Measurements from ENCODE around the gene IFITM1.
"Not testable (repeated sequence)": the region's sequence is repeated elsewhere in the genome, so short reads cannot be mapped to it uniquely, and the experiment has no call there.

Gene IFITM1

DNA sequence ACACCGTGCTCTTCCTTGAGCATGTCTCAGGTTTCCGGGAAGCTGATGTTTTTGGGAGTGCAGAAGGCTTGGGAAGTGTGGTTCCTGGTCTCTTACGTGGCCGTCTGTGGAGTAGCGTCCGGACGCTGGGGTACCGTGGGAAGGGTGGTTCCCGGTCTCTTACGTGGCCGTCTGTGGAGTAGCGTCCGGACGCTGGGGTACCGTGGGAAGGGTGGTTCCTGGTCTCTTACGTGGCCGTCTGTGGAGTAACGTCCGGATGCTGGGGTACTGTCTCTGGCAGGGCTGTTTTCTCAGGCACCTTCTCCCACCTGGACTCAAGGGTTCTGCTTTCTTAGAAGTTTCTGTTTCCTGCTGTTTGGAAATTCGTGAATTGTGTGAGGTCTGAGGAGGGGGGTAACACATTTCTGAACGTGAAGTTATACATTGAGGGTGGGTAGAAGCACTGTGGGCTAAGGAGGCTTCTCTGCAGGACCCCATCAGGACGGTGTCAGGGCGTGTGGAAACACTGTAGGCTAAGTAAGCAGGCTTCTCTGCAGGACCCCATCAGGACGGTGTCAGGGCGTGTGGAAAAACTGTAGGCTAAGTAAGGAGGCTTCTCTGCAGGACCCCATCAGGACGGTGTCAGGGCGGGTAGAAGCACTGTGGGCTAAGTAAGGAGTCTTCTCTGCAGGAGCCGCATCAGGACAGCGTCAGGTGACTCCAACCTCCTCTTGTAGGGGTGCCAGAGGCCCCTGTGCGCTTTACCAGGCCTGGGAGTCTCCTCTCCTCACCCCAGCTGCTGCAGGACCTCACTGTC is 12.2 kb downstream of the IFITM1 start:
- Mint-ChIP-seq H3K9me3 (no peaks in the 10 kb centered on the region), H3K4me3 (peak overlapping the region in 2 of 3 experiments; percentile 21 to 53), H3K27me3 (ENCODE audit: low read depth) (no peaks in the 10 kb centered on the region), H3K27ac (peak overlapping the region; percentile 96 to 98 (median 97)), H3K4me1 (peaks cover 48% of the 10 kb centered on the region), H3K36me3 (ENCODE audit: low read depth) (no peaks in the 10 kb centered on the region)
- TF ChIP-seq, protein P1, sequence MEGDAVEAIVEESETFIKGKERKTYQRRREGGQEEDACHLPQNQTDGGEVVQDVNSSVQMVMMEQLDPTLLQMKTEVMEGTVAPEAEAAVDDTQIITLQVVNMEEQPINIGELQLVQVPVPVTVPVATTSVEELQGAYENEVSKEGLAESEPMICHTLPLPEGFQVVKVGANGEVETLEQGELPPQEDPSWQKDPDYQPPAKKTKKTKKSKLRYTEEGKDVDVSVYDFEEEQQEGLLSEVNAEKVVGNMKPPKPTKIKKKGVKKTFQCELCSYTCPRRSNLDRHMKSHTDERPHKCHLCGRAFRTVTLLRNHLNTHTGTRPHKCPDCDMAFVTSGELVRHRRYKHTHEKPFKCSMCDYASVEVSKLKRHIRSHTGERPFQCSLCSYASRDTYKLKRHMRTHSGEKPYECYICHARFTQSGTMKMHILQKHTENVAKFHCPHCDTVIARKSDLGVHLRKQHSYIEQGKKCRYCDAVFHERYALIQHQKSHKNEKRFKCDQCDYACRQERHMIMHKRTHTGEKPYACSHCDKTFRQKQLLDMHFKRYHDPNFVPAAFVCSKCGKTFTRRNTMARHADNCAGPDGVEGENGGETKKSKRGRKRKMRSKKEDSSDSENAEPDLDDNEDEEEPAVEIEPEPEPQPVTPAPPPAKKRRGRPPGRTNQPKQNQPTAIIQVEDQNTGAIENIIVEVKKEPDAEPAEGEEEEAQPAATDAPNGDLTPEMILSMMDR (IDR thresholded peaks at IDR 0.05; ENCODE audit: unreplicated experiment in 3 of 3): no peak

DNA sequence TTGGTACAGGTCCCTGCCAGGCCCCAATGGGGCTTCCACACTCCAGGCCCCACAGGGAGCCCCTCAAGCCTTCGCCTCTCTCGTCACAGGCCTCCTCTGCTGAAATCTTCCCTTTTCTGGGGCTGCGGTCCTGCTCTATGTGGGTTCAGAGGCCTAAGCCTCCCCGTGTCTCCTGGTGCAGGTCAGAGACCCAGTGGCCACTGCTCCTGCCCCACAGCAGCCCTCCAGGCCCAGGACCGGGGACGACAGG is 12.7 kb downstream of the IFITM1 start:
- Mint-ChIP-seq H3K4me3 (peak overlapping the region in 1 of 3 experiments; percentile 43), H3K36me3 (ENCODE audit: low read depth) (no peaks in the 10 kb centered on the region), H3K9me3 (no peaks in the 10 kb centered on the region), H3K27ac (peak overlapping the region; percentile 96 to 98 (median 97)), H3K4me1 (peaks cover 52% of the 10 kb centered on the region), H3K27me3 (ENCODE audit: low read depth) (no peaks in the 10 kb centered on the region)
- TF ChIP-seq, protein P1 (IDR thresholded peaks at IDR 0.05; ENCODE audit: unreplicated experiment in 3 of 3): no peak

GRCh38 chr11:326842-327580 is 13.2 kb downstream of the IFITM1 start:
- H3K27me3 Mint-ChIP-seq (ENCODE audit: low read depth): no peaks in the 10 kb centered on the region

DNA sequence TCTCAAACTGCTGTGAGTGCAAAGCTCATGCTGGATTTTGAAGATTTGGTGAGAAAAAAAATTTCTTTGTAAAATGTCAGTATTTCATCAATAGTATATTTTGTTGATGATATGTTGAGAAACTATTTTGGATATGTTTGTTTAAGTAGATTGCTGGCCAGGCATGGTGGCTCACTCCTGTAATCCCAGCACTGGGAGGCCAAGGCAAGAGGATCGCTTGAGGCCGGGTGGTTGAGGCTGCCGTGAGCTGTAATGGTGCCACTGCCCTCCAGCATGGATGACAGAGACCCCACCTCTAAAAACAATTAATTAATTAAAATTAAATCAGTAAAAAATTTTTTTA is 13.7 kb downstream of the IFITM1 start:
- Mint-ChIP-seq H3K36me3 (ENCODE audit: low read depth) (no peaks in the 10 kb centered on the region), H3K27ac (peak overlapping the region; percentile 96 to 98 (median 97)), H3K4me1 (peaks cover 52% of the 10 kb centered on the region), H3K9me3 (no peaks in the 10 kb centered on the region), H3K27me3 (ENCODE audit: low read depth) (no peaks in the 10 kb centered on the region), H3K4me3 (peak overlapping the region in 2 of 3 experiments; percentile 36 to 47)
- TF ChIP-seq, protein P1 (IDR thresholded peaks at IDR 0.05; ENCODE audit: unreplicated experiment in 3 of 3): no peak

More at GRCh38 chr11:326842-327580, 13.2 kb downstream of the IFITM1 start:
- Mint-ChIP-seq H3K4me1 (peaks cover 52% of the 10 kb centered on the region), H3K9me3 (no peaks in the 10 kb centered on the region), H3K36me3 (ENCODE audit: low read depth) (no peaks in the 10 kb centered on the region), H3K4me3 (peak overlapping the region; percentile 36 to 47 (median 43)), H3K27ac (peak overlapping the region; percentile 96 to 98 (median 97))
- TF ChIP-seq, protein P1 (IDR thresholded peaks at IDR 0.05; ENCODE audit: unreplicated experiment in 3 of 3): no peak

GRCh38 chr11:328012-328411 is 14.2 kb downstream of the IFITM1 start:
- Mint-ChIP-seq H3K27ac (peak overlapping the region; percentile 33 to 97 (median 82)), H3K9me3 (no peaks in the 10 kb centered on the region), H3K27me3 (ENCODE audit: low read depth) (no peaks in the 10 kb centered on the region), H3K36me3 (ENCODE audit: low read depth) (no peaks in the 10 kb centered on the region), H3K4me3 (no peak overlapping the region), H3K4me1 (peaks cover 52% of the 10 kb centered on the region)
- TF ChIP-seq, protein P1 (IDR thresholded peaks at IDR 0.05; ENCODE audit: unreplicated experiment in 3 of 3): no peak

- peaks cover 54% of the 10 kb centered on the region for H3K4me1 Mint-ChIP-seq
- not testable (repeated sequence) for H3K9me3 Mint-ChIP-seq; H3K27me3 Mint-ChIP-seq (ENCODE audit: low read depth); H3K36me3 Mint-ChIP-seq (ENCODE audit: low read depth)
- H3K4me3 Mint-ChIP-seq: peak overlapping the region in 1 of 3 experiments; percentile 29
- peak overlapping the region; percentile 88 to 95 (median 89) for H3K27ac Mint-ChIP-seq
Measured at GRCh38 chr11:328516-329100, 14.8 kb downstream of the IFITM1 start.

Measured in nephron (organoid).